ENCODE data around the gene RBKS. TPM values are rescaled to one million over a fixed set of nuclear protein-coding genes. Genes with fewer than 3 reads are reported as not detected.

The RBKS gene
- total RNA-seq, 1 donor from 2014 or later: 1.6 TPM

DNA sequence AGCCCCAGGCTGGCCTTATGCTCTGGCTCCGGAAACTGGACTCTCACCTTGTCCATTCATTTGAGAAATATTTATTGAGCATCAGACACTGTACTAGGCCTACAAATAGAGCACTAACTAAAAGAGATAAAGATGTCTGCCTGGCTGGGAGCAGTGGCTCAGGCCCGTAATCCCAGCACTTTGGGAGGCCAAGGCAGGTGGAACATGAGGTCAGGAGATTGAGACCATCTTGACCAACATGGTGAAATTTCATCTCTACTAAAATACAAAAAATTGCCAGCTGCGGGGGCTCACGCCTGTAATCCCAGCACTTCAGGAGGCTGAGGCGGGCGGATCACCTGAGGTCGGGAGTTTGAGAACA lies 126.3 kb downstream of the RBKS start:
- Histone ChIP-seq H3K9ac (ENCODE audit: low read length) (no peak overlapping the region), H3K27me3 (ENCODE audit: insufficient read depth, low read length) (no peaks in the 10 kb centered on the region), H3K4me1 (ENCODE audit: insufficient read depth, low read length) (peaks cover 25% of the 10 kb centered on the region), H3K27ac (ENCODE audit: low read depth, low read length) (no peak overlapping the region), H3K9me3 (ENCODE audit: insufficient read depth, low read depth, low read length) (no peaks in the 10 kb centered on the region), H3K4me2 (ENCODE audit: low read length) (no peak overlapping the region), H4K20me1 (ENCODE audit: insufficient read depth, low read length) (no peaks in the 10 kb centered on the region), H2AFZ (ENCODE audit: low read depth, low read length) (no peak overlapping the region), H3K36me3 (ENCODE audit: insufficient read depth, low read length) (no peaks in the 10 kb centered on the region), H3K79me2 (ENCODE audit: insufficient read depth, low read length) (no peaks in the 10 kb centered on the region), H3K4me3 (ENCODE audit: insufficient read depth, low read depth, low read length) (no peak overlapping the region)
- Mint-ChIP-seq H3K27ac (ENCODE audit: unreplicated experiment) (no peak overlapping the region), H3K4me3 (ENCODE audit: unreplicated experiment) (no peak overlapping the region), H3K4me1 (ENCODE audit: low read depth, unreplicated experiment) (peaks cover 29% of the 10 kb centered on the region), H3K36me3 (ENCODE audit: low read depth, unreplicated experiment) (peaks cover 3% of the 10 kb centered on the region), H3K9me3 (ENCODE audit: unreplicated experiment) (no peaks in the 10 kb centered on the region), H3K27me3 (ENCODE audit: low read depth, unreplicated experiment) (peaks cover 1% of the 10 kb centered on the region)
- DNase-seq (ENCODE audit: low read depth) (no peak), FAIRE-seq (no peak)
- TF ChIP-seq CTCF (IDR thresholded peaks at IDR 0.05; ENCODE audit: insufficient read depth, low read depth, low read length) (no peak), EZH2 (IDR thresholded peaks at IDR 0.05; ENCODE audit: insufficient read depth, low read length) (no peak)

- no peak overlapping the region for H2AFZ ChIP-seq (ENCODE audit: low read depth, low read length)
- H3K4me3 Mint-ChIP-seq (ENCODE audit: unreplicated experiment): no peak overlapping the region
- TF ChIP-seq EZH2 (IDR thresholded peaks at IDR 0.05; ENCODE audit: insufficient read depth, low read length) (no peak), CTCF (IDR thresholded peaks at IDR 0.05; ENCODE audit: insufficient read depth, low read depth, low read length) (no peak)
Measured at GRCh38 chr2:27762951-27763906, 127.0 kb downstream of the RBKS start.

More at GRCh38 chr2:27762951-27763906, 127.0 kb downstream of the RBKS start:
- H4K20me1 ChIP-seq (ENCODE audit: insufficient read depth, low read length): no peaks in the 10 kb centered on the region
- no peaks in the 10 kb centered on the region for H3K27me3 ChIP-seq (ENCODE audit: insufficient read depth, low read length)
- H3K27ac ChIP-seq (ENCODE audit: low read depth, low read length): no peak overlapping the region
- Mint-ChIP-seq H3K4me1 (ENCODE audit: low read depth, unreplicated experiment) (peaks cover 29% of the 10 kb centered on the region), H3K36me3 (ENCODE audit: low read depth, unreplicated experiment) (peaks cover 3% of the 10 kb centered on the region), H3K27ac (ENCODE audit: unreplicated experiment) (peak overlapping the region; percentile 97), H3K27me3 (ENCODE audit: low read depth, unreplicated experiment) (peaks cover 1% of the 10 kb centered on the region), H3K9me3 (ENCODE audit: unreplicated experiment) (no peaks in the 10 kb centered on the region)
- no peaks in the 10 kb centered on the region for H3K9me3 ChIP-seq (ENCODE audit: insufficient read depth, low read depth, low read length)
- DNase-seq (ENCODE audit: low read depth) (peak; percentile 66), FAIRE-seq (no peak)
- H3K36me3 ChIP-seq (ENCODE audit: insufficient read depth, low read length): no peaks in the 10 kb centered on the region
- peaks cover 25% of the 10 kb centered on the region for H3K4me1 ChIP-seq (ENCODE audit: insufficient read depth, low read length)
- no peak overlapping the region for H3K4me2 ChIP-seq (ENCODE audit: low read length)
- no peak overlapping the region for H3K4me3 ChIP-seq (ENCODE audit: insufficient read depth, low read depth, low read length)
- no peak overlapping the region for H3K9ac ChIP-seq (ENCODE audit: low read length)
- H3K79me2 ChIP-seq (ENCODE audit: insufficient read depth, low read length): no peaks in the 10 kb centered on the region

All from astrocyte (in vitro differentiated cells and primary cell).